Transverse colon (tissue), 4 donors: Measurements from ENCODE around the gene GFOD1. TPM values are rescaled to one million over a fixed set of nuclear protein-coding genes. Genes with fewer than 3 reads are reported as not detected.
A peak's percentile ranks its signal among the peaks of the same experiment; 100 is the strongest.

Source experiments
- DNase-seq: peaks from one replicate; pipeline ENCODE4 v3.0.0-alpha.2; 2019
- H3K27ac ChIP-seq, 4 donors: fragments of 200-600 bp; sonication (generic); 2 replicates each; pipeline ENCODE4 v1.5.1; 2016 to 2018; ENCODE audit warnings: inconsistent platforms in 4 of 4
- H3K27me3 ChIP-seq: fragments of 200-600 bp; sonication (generic); 2 replicates; pipeline ENCODE4 v1.5.1; 2017; ENCODE audit warnings: inconsistent platforms
- H3K36me3 ChIP-seq, 4 donors: fragments of 200-600 bp; sonication (generic); 2 replicates each; pipeline ENCODE4 v1.5.1; 2017 to 2019; ENCODE audit warnings: inconsistent platforms in 4 of 4
- H3K4me1 ChIP-seq, 4 donors: fragments of 200-600 bp; sonication (generic); 2 replicates each; pipeline ENCODE4 v1.5.1; 2017 to 2020; ENCODE audit warnings: inconsistent platforms in 4 of 4
- H3K4me3 ChIP-seq, 4 donors: fragments of 200-600 bp; sonication (generic); 1 replicate in 1 of 4; 2 replicates in 3 of 4; pipeline versions ENCODE4 v1.5.1 to v1.6.1; 2017 to 2019; ENCODE audit warnings: inconsistent platforms in 4 of 4
- H3K9me3 ChIP-seq, 2 donors: fragments of 200-600 bp; sonication (generic); 2 replicates each; pipeline ENCODE4 v1.5.1; 2017 to 2019; ENCODE audit warnings: inconsistent platforms in 2 of 2
- EP300 ChIP-seq: sonication (generic); formaldehyde crosslinking; IDR thresholded peaks from one replicate; pipeline ENCODE4 v1.6.1; 2017; ENCODE audit warnings: antibody characterized with exemption, low read depth
- POLR2A ChIP-seq: fragments of 450-650 bp; IDR thresholded peaks from one replicate; pipeline ENCODE4 v1.6.1; 2016; ENCODE audit warnings: antibody characterized with exemption, mild to moderate bottlenecking, moderate library complexity
- POLR2AphosphoS5 ChIP-seq, 3 donors: sonication (generic); formaldehyde crosslinking; IDR thresholded peaks; one replicate each; pipeline ENCODE4 v1.6.1; 2016; ENCODE audit warnings: antibody characterized with exemption in 3 of 3
- WGBS, 2 donors: methylation state at CpG; one replicate each; pipeline ENCODE4 v1.1.5; 2018; ENCODE audit warnings: low coverage in 1 of 2; 5-methylcytosine and 5-hydroxymethylcytosine counted together
- in situ Hi-C, 4 donors: fragments of 200-750 bp; cut with MboI; loops; one replicate each; pipeline versions ENCODE4 v1.15.0 to v1.15.1; 2017; ENCODE audit warnings: low sequenced_read_pairs in 3 of 4, low pct_ligation_motif_present in 1 of 4, low pct_unique_long_range_greater_than_20kb in 1 of 4
- intact Hi-C: fragments of 100-400 bp; cut with DNase I; formaldehyde crosslinking; loops from one replicate; pipeline ENCODE4 v1.15.1; 2023; ENCODE audit warnings: low total_unique reads
- total RNA-seq, 4 donors: library from RNA; depleted of rRNA; stranded (reverse); fragments of >200 nt; gene quantifications; one replicate each; pipeline ENCODE4 v1.1.0, GENCODE V29; 2016
- TF ChIP-seq, protein P1 (sequence below), 5 experiments: fragments of 200-600 bp in 3 of 5; fragments of 450-650 bp in 2 of 5; sonication (generic) in 3 of 5; IDR thresholded peaks; 1 replicate in 2 of 5; 2 replicates in 3 of 5; pipeline ENCODE4 v1.5.1; 2016 to 2017; ENCODE audit warnings: antibody characterized with exemption in 5 of 5, inconsistent platforms in 3 of 5, mild to moderate bottlenecking in 2 of 5, moderate library complexity in 1 of 5

GFOD1 gene
- total RNA-seq, 4 donors from 2014 or later, result 8.4 to 36.7 (median 19.9) TPM

DNA sequence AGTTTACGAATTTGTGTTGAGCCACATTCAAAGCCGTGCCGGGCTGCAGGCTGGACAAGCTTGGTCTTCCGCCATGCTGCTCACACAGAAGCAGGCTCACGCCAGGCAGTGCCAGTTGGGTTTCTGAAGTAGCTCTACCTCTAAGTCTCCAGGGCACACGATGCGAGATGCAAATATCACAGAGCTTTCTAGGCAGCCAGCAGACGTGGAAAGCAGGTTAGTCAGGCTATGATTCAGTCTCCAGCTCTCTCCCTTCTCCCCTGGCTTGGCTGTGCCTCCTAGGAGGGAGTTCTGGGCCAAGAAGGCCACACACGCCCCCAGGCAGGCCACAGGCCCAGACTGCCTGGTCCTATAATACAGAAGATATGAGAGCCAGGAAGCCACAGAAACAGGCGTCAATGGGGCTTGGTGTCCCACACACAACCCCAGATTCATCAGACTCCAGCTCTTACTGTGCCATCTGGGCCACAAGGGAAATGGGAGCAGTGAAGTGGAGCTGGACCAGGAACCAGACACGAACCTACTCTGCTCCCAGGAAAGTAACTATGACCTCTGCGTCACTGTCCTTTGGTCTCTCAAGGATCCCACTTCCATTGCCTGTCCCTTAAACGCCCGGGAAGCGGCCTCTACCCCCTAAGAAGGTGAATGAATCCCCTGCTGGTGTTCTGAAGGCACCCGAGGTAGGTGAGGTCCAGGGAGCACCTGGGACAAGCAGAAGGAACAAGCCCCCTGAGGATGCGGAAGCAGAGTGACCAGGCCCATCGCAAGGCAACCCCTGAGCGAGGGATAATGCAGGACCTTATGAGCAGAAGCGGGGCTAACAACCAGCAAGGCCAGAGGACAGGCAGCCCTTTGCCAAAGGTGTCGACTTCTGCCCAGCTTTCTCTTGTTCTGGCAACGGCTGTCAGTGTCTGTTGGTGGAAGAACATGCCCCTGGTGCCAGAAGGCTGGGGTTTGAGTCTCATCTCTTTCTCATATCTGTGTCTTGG lies 61.2 kb downstream of the GFOD1 start:
- no peak overlapping the region for H3K4me3 ChIP-seq
- 85% methylated on average over 4 to 22 of the region's 22 CpGs for WGBS, 2 donors
- TF ChIP-seq POLR2AphosphoS5 (IDR thresholded peaks at IDR 0.05), result no peak
- TF ChIP-seq EP300, result no peak
- no peak for TF ChIP-seq POLR2A
- TF ChIP-seq, protein P1, sequence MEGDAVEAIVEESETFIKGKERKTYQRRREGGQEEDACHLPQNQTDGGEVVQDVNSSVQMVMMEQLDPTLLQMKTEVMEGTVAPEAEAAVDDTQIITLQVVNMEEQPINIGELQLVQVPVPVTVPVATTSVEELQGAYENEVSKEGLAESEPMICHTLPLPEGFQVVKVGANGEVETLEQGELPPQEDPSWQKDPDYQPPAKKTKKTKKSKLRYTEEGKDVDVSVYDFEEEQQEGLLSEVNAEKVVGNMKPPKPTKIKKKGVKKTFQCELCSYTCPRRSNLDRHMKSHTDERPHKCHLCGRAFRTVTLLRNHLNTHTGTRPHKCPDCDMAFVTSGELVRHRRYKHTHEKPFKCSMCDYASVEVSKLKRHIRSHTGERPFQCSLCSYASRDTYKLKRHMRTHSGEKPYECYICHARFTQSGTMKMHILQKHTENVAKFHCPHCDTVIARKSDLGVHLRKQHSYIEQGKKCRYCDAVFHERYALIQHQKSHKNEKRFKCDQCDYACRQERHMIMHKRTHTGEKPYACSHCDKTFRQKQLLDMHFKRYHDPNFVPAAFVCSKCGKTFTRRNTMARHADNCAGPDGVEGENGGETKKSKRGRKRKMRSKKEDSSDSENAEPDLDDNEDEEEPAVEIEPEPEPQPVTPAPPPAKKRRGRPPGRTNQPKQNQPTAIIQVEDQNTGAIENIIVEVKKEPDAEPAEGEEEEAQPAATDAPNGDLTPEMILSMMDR (IDR thresholded peaks at IDR 0.05), result no peak
- intact Hi-C loops (no loop called here), in situ Hi-C loops (no loop called here)
- no peaks in the 10 kb centered on the region for H3K27me3 ChIP-seq
- no peaks in the 10 kb centered on the region for H3K36me3 ChIP-seq
- no peaks in the 10 kb centered on the region for H3K9me3 ChIP-seq
- H3K27ac ChIP-seq, result peak overlapping the region; percentile 37 to 61 (median 51)
- H3K4me1 ChIP-seq, result peaks cover 0 to 35% (median 16%) of the 10 kb centered on the region in 4 donors
- no peak for DNase-seq

DNA sequence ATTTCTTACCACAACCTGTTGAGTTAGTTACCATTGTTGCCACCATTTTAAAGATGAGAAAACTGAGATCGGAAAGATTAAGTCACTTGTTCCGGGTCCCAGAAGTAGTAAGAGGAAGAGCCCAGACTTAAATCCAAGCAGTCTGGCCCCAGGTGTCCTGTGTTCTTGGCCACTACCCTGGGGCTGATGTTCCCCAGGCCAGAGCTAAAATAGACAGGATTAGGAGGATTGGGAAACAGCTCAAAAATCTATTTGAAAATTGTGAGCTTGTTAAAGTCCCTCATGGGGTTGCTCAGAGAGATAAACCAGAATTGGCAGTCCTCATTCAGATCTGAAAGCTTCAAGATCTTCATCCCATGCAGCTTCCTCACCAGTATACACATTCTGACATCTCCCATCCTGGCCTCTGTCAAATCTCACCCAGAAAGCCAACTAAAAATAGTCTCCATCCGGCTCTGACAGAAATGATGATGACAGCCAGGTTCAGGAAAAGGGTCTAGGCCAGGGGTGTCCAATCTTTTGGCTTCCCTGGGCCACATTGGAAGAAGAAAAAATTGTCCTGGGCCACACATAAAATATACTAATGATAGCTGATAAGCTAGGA lies 62.0 kb downstream of the GFOD1 start:
- DNase-seq, result no peak
- peak overlapping the region; percentile 29 to 61 (median 51) for H3K27ac ChIP-seq
- no peak overlapping the region for H3K4me3 ChIP-seq
- in situ Hi-C loops (no loop called here), intact Hi-C loops (no loop called here)
- no peaks in the 10 kb centered on the region for H3K9me3 ChIP-seq
- peak in 1 of 3 donors; percentile 13 for TF ChIP-seq POLR2AphosphoS5 (IDR thresholded peaks at IDR 0.05)
- TF ChIP-seq EP300, result no peak
- H3K4me1 ChIP-seq, result peaks cover 0 to 40% (median 16%) of the 10 kb centered on the region in 4 donors
- H3K27me3 ChIP-seq, result no peaks in the 10 kb centered on the region
- H3K36me3 ChIP-seq, result no peaks in the 10 kb centered on the region
- 46% methylated on average over 3 of the region's 3 CpGs; no CpG with 5 or more reads in 1 of the 2 donors for WGBS, 2 donors

DNA sequence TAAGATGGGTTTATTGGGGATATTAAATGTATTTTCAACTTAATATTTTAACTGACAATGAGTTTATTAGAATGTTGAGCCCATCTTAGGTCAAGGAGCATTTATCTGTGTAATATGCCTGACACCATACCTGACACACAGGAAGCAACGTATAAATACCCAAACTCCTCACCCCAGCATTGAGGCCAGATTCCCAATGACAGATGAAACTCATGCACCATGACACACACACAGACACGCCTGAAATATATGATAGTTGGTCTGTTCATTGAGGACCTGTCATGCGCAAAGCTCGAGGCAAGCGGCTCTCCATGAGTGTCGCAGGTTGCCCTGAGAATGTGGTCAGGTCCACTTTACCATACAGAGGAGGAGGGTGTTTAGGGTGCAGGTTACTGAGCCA lies 64.1 kb downstream of the GFOD1 start:
- no peak for DNase-seq
- Histone ChIP-seq H3K9me3 (no peaks in the 10 kb centered on the region), H3K4me1 (peaks cover 0 to 40% (median 14%) of the 10 kb centered on the region in 4 donors), H3K27me3 (no peaks in the 10 kb centered on the region), H3K4me3 (no peak overlapping the region), H3K36me3 (no peaks in the 10 kb centered on the region), H3K27ac (peak overlapping the region; percentile 47 to 73 (median 54))
- intact Hi-C loops, result no loop called here
- no peak for TF ChIP-seq POLR2A
- TF ChIP-seq POLR2AphosphoS5 (IDR thresholded peaks at IDR 0.05), result no peak
- TF ChIP-seq, protein P1 (IDR thresholded peaks at IDR 0.05), result no peak
- no peak for TF ChIP-seq EP300
- 67 to 91% methylated on average over 1 to 6 of the region's 6 CpGs for WGBS, 2 donors
- in situ Hi-C loops, result no loop called here

DNA sequence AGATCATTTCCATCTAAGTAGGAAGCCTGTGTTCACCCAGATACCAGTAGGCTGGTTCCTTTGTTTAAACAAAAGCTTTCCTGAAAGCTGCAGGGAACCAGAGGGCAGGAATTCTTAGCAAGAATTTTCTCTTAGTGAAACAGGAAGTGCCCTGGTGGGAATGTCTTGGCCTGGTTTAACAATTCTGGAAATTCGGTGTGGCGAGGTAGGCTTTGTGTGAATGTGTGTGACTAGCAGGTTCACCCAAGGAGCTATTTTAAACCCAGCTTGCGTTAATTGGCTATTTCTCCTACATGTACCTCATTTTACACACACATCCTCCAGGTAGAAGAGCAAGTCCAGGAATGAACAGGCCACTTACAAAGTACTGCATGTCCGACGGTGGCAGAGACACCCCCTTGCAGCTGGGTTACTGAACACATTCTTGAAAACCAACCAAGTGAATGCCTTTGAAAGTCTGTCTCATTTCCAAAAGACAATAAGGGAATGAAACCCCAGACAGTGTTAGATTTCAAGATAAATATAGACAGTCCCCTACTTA lies 64.6 kb downstream of the GFOD1 start:
- intact Hi-C loops, result no loop called here

More for the DNA sequence above, 64.6 kb downstream of the GFOD1 start:
- H3K4me3 ChIP-seq, result no peak overlapping the region
- no peak for DNase-seq
- H3K36me3 ChIP-seq, result no peaks in the 10 kb centered on the region
- peak overlapping the region; percentile 47 to 73 (median 54) for H3K27ac ChIP-seq
- H3K27me3 ChIP-seq, result no peaks in the 10 kb centered on the region
- in situ Hi-C loops, result no loop called here
- 61 to 76% methylated on average over 5 of the region's 5 CpGs for WGBS, 2 donors
- peaks cover 0 to 39% (median 12%) of the 10 kb centered on the region in 4 donors for H3K4me1 ChIP-seq
- H3K9me3 ChIP-seq, result no peaks in the 10 kb centered on the region
- TF ChIP-seq POLR2A (no peak), EP300 (no peak)
